Keratinocyte (primary cell): ENCODE results near the gene CCNY. TPM values are rescaled to one million over a fixed set of nuclear protein-coding genes. Genes with fewer than 3 reads are reported as not detected.

Experiments used
- DNase-seq: peaks from one replicate; pipeline ENCODE4 v3.0.0-alpha.2; 2011; ENCODE audit warnings: low read depth, missing footprints, low spot score
- FAIRE-seq: peaks from 2 replicates; lab custom pipeline; 2011; peaks lifted over from hg19 to GRCh38; lab: Jason Lieb, UNC
- H2AFZ ChIP-seq: 2 replicates; pipeline ENCODE4 v1.6.0; 2012; ENCODE audit warnings: low read length, control low read depth, inconsistent platforms; ENCODE audit not compliant: control insufficient read depth
- H3K27ac ChIP-seq: 2 replicates; pipeline ENCODE4 v1.5.1; 2011; ENCODE audit warnings: low read length; ENCODE audit not compliant: control insufficient read depth, insufficient read depth
- H3K27me3 ChIP-seq: 3 replicates; pipeline ENCODE4 v1.6.0; 2011; ENCODE audit warnings: low read length; ENCODE audit not compliant: control insufficient read depth, insufficient read depth; ENCODE audit errors: extremely low read depth
- H3K36me3 ChIP-seq, 2 experiments: 2 replicates in 1 of 2; 3 replicates in 1 of 2; pipeline ENCODE4 v1.5.1; 2011; ENCODE audit warnings: low read length in 2 of 2, mild to moderate bottlenecking in 1 of 2; ENCODE audit not compliant: control insufficient read depth in 2 of 2, insufficient read depth in 2 of 2; ENCODE audit errors: extremely low read depth in 1 of 2
- H3K4me1 ChIP-seq: 3 replicates; pipeline ENCODE4 v1.5.1; 2011; ENCODE audit warnings: low read length; ENCODE audit not compliant: control insufficient read depth, insufficient read depth; ENCODE audit errors: extremely low read depth
- H3K4me2 ChIP-seq: 3 replicates; pipeline ENCODE4 v1.6.0; 2011; ENCODE audit warnings: low read depth, low read length; ENCODE audit not compliant: control insufficient read depth, insufficient read depth; ENCODE audit errors: extremely low read depth
- H3K4me3 ChIP-seq, 3 experiments: fragments of 200-600 bp in 1 of 3; sonication (generic) in 1 of 3; 2 replicates in 2 of 3; 3 replicates in 1 of 3; pipeline ENCODE4 v1.5.1; 2011 to 2016; ENCODE audit warnings: low read length in 3 of 3, mild to moderate bottlenecking in 3 of 3, control low read depth in 2 of 3, inconsistent platforms in 1 of 3, low read depth in 1 of 3, mixed read lengths in 1 of 3, mixed run types in 1 of 3, moderate library complexity in 1 of 3; ENCODE audit not compliant: control insufficient read depth in 2 of 3, insufficient read depth in 2 of 3; ENCODE audit errors: extremely low read depth in 1 of 3
- H3K79me2 ChIP-seq: 2 replicates; pipeline ENCODE4 v1.6.0; 2012; ENCODE audit warnings: low read length; ENCODE audit not compliant: control insufficient read depth, insufficient read depth
- H3K9ac ChIP-seq: 3 replicates; pipeline ENCODE4 v1.6.0; 2011; ENCODE audit warnings: low read length; ENCODE audit not compliant: control insufficient read depth, insufficient read depth; ENCODE audit errors: extremely low read depth
- H3K9me1 ChIP-seq: 3 replicates; pipeline ENCODE4 v1.6.0; 2011; ENCODE audit warnings: low read length; ENCODE audit not compliant: control insufficient read depth, insufficient read depth; ENCODE audit errors: extremely low read depth
- H3K9me3 ChIP-seq: 2 replicates; pipeline ENCODE4 v1.5.1; 2012; ENCODE audit warnings: low read depth, low read length; ENCODE audit not compliant: control insufficient read depth
- H4K20me1 ChIP-seq: 3 replicates; pipeline ENCODE4 v1.6.0; 2011; ENCODE audit warnings: low read length; ENCODE audit not compliant: control insufficient read depth, insufficient read depth; ENCODE audit errors: extremely low read depth
- CTCF ChIP-seq, 3 experiments: IDR thresholded peaks in 1 of 3; conservative IDR thresholded peaks in 1 of 3; optimal IDR thresholded peaks in 1 of 3; 2 replicates in 2 of 3; 3 replicates in 1 of 3; pipeline versions ENCODE3 to v1.5.1; 2011; ENCODE audit warnings: low read length in 3 of 3, mild to moderate bottlenecking in 3 of 3, moderate library complexity in 2 of 3, control low read depth in 1 of 3, inconsistent platforms in 1 of 3; ENCODE audit not compliant: insufficient read depth in 2 of 3; ENCODE audit errors: extremely low read depth in 1 of 3
- EZH2 ChIP-seq: IDR thresholded peaks from one replicate; pipeline ENCODE4 v1.6.1; 2012; ENCODE audit warnings: inconsistent platforms, mild to moderate bottlenecking, low read length, moderate library complexity
- dilution Hi-C: fragments of 300-500 bp; cut with MboI; formaldehyde crosslinking; loops from one replicate; pipeline ENCODE4 v1.7.0; 2020; ENCODE audit warnings: low sequenced_read_pairs; ENCODE audit not compliant: extremely low pct_ligation_motif_present
- polyA plus RNA-seq, 5 experiments: library from polyadenylated mRNA; depleted of rRNA in 3 of 5; stranded (reverse) in 3 of 5; stranded (forward) in 1 of 5; unstranded in 1 of 5; fragments of >200 nt; gene quantifications; 1 replicate in 1 of 5; 2 replicates in 3 of 5; 3 replicates in 1 of 5; pipeline versions ENCODE4 v1.2.1 to v1.2.3, GENCODE V29; 2011 to 2012; ENCODE audit warnings: missing spikeins in 2 of 5, low read depth in 1 of 5, low replicate concordance in 1 of 5

The CCNY gene
- polyA plus RNA-seq, 1 donor (not counting 4 experiments of a cell fraction or from before 2014, with no cell fraction given) = 58.9 TPM

GRCh38 chr10:35545878-35546590 is 209.7 kb downstream of the CCNY start:
- H3K9me3 ChIP-seq = no peaks in the 10 kb centered on the region
- H4K20me1 ChIP-seq = peaks cover 2% of the 10 kb centered on the region
- H3K4me1 ChIP-seq = peaks cover 27% of the 10 kb centered on the region
- H3K27me3 ChIP-seq = no peaks in the 10 kb centered on the region
- TF ChIP-seq CTCF (optimal IDR thresholded peaks at IDR 0.05 in 1 of 3, IDR thresholded peaks at IDR 0.05 in 1 of 3, conservative IDR thresholded peaks at IDR 0.05 in 1 of 3; ENCODE audit: extremely low read depth in 1 of 3, insufficient read depth in 2 of 3, low read length in 3 of 3) (no peak), EZH2 (no peak)
- H3K36me3 ChIP-seq = peaks cover 4 to 14% of the 10 kb centered on the region in 2 experiments
- H3K79me2 ChIP-seq = peaks cover 2% of the 10 kb centered on the region
- FAIRE-seq (no peak), DNase-seq (no peak)
- no peak overlapping the region for H2AFZ ChIP-seq
- peak overlapping the region; percentile 24 for H3K9ac ChIP-seq
- H3K4me3 ChIP-seq = no peak overlapping the region
- H3K4me2 ChIP-seq = peak overlapping the region; percentile 55
- peak overlapping the region; percentile 76 for H3K27ac ChIP-seq
- H3K9me1 ChIP-seq = no peaks in the 10 kb centered on the region
- dilution Hi-C loops = no loop called here

- dilution Hi-C loops = no loop called here
- peak overlapping the region; percentile 24 for H3K9ac ChIP-seq
- H3K9me1 ChIP-seq = no peaks in the 10 kb centered on the region
- no peak for TF ChIP-seq EZH2
- peak; percentile 46 to 50 (median 47) for TF ChIP-seq CTCF (optimal IDR thresholded peaks at IDR 0.05 in 1 of 3, IDR thresholded peaks at IDR 0.05 in 1 of 3, conservative IDR thresholded peaks at IDR 0.05 in 1 of 3; ENCODE audit: extremely low read depth in 1 of 3, insufficient read depth in 2 of 3, low read length in 3 of 3)
- no peaks in the 10 kb centered on the region for H3K9me3 ChIP-seq
- no peaks in the 10 kb centered on the region for H3K27me3 ChIP-seq
- peaks cover 2% of the 10 kb centered on the region for H4K20me1 ChIP-seq
- H3K4me3 ChIP-seq = no peak overlapping the region
- peak overlapping the region; percentile 76 for H3K27ac ChIP-seq
- peaks cover 27% of the 10 kb centered on the region for H3K4me1 ChIP-seq
- H2AFZ ChIP-seq = no peak overlapping the region
- peaks cover 2% of the 10 kb centered on the region for H3K79me2 ChIP-seq
- peak overlapping the region; percentile 55 for H3K4me2 ChIP-seq
- DNase-seq = peak; percentile 86
- peak; percentile 69 for FAIRE-seq
- H3K36me3 ChIP-seq = peaks cover 3 to 9% of the 10 kb centered on the region in 2 experiments
Measured at GRCh38 chr10:35546824-35547225, 210.5 kb downstream of the CCNY start.
